HCT116 (cell line): ENCODE data around the gene FNDC3B. TPM values are rescaled to one million over a fixed set of nuclear protein-coding genes. Genes with fewer than 3 reads are reported as not detected.

Experiments
- ATAC-seq: fragments of 200-7000 bp; cut with Tn5 transposase; 2 replicates; pipeline ENCODE4 v1.9.1; 2020; ENCODE audit warnings: mild to moderate bottlenecking, moderate library complexity
- BruUV-seq: library from RNA; stranded (reverse); fragments of 400-500 nt; replicated peaks from 2 replicates; lab custom pipeline; 2021; lab: Mats Ljungman, UMichigan
- CTCF ChIA-PET: fragments of 300-600 bp; sonication (Branson Sonifier 250); formaldehyde crosslinking; loops from one replicate; lab custom pipeline; 2021; ENCODE audit warnings: antibody characterized with exemption; lab: Charles Lee
- POLR2A ChIA-PET: fragments of 300-600, 350-600 bp; sonication (Branson Sonifier 250); formaldehyde crosslinking; loops from one replicate; lab custom pipeline; 2021; ENCODE audit warnings: antibody characterized with exemption; lab: Charles Lee
- RAD21 ChIA-PET, 2 experiments: fragments of 300-600 bp; sonication (Branson Sonifier 250); formaldehyde crosslinking; loops; one replicate each; lab custom pipeline; 2023; ENCODE audit warnings: low total read pairs in 2 of 2; ENCODE audit not compliant: uncharacterized antibody in 2 of 2, unreplicated experiment in 2 of 2, low non-redundant PET in 1 of 2; lab: Charles Lee
- DNase-seq: peaks from one replicate; pipeline ENCODE4 v3.0.0-alpha.2; 2010; ENCODE audit warnings: low read depth, low spot score
- H2AFZ ChIP-seq: fragments of 200-600 bp; shearing (Covaris generic), sonication (generic); 2 replicates; pipeline ENCODE4 v1.6.1; 2017; ENCODE audit warnings: low read depth, mixed run types, mixed read lengths, antibody characterized with exemption, low read length; ENCODE audit not compliant: poor library complexity, severe bottlenecking
- H3K27ac ChIP-seq: 2 replicates; pipeline ENCODE4 v1.5.1; 2012; ENCODE audit warnings: low read depth, low read length
- H3K27me3 ChIP-seq: fragments of 200-600 bp; sonication (generic); 2 replicates; pipeline ENCODE4 v1.6.1; 2016; ENCODE audit warnings: mixed run types, low read length, mixed read lengths; ENCODE audit not compliant: insufficient read depth
- H3K36me3 ChIP-seq, 2 experiments: fragments of 200-500 bp in 1 of 2; fragments of 200-600 bp in 1 of 2; sonication (Bioruptor generic) in 1 of 2; sonication (generic) in 1 of 2; 2 replicates each; pipeline versions ENCODE4 v1.5.1 to v1.6.1; 2014 to 2016; ENCODE audit warnings: low read length in 2 of 2, inconsistent platforms in 1 of 2, mixed read lengths in 1 of 2, mixed run types in 1 of 2; ENCODE audit not compliant: insufficient read depth in 2 of 2, control insufficient read depth in 1 of 2
- H3K4me1 ChIP-seq, 2 experiments: fragments of 200-600 bp in 1 of 2; sonication (generic) in 1 of 2; 2 replicates each; pipeline versions ENCODE4 v1.5.1 to v1.6.1; 2012 to 2017; ENCODE audit warnings: low read length in 2 of 2, inconsistent platforms in 1 of 2, mild to moderate bottlenecking in 1 of 2, mixed read lengths in 1 of 2, mixed run types in 1 of 2, moderate library complexity in 1 of 2; ENCODE audit not compliant: insufficient read depth in 2 of 2, control insufficient read depth in 1 of 2
- H3K4me2 ChIP-seq: fragments of 200-600 bp; sonication (generic); 2 replicates; pipeline ENCODE4 v1.6.1; 2017; ENCODE audit warnings: mixed run types, low read length, mixed read lengths
- H3K4me3 ChIP-seq, 2 experiments: fragments of 200-600 bp in 1 of 2; sonication (generic) in 1 of 2; replicated peaks in 1 of 2; 2 replicates each; pipeline ENCODE4 v1.5.1; 2011 to 2016; ENCODE audit warnings: low read length in 2 of 2, control low read depth in 1 of 2, low read depth in 1 of 2, mild to moderate bottlenecking in 1 of 2, mixed read lengths in 1 of 2, mixed run types in 1 of 2
- H3K79me2 ChIP-seq: fragments of 200-600 bp; sonication (generic); 2 replicates; pipeline ENCODE4 v1.6.1; 2017; ENCODE audit warnings: mild to moderate bottlenecking, mixed run types, low read length, moderate library complexity, mixed read lengths; ENCODE audit not compliant: insufficient read depth
- H3K9ac ChIP-seq: fragments of 200-600 bp; sonication (generic); 2 replicates; pipeline ENCODE4 v1.6.1; 2016; ENCODE audit warnings: low read length, mixed read lengths
- H3K9me2 ChIP-seq: fragments of 200-600 bp; sonication (generic), shearing (Covaris generic); 2 replicates; pipeline ENCODE4 v1.6.1; 2017; ENCODE audit warnings: mixed run types, mild to moderate bottlenecking, moderate library complexity; ENCODE audit not compliant: insufficient read depth
- H3K9me3 ChIP-seq, 2 experiments: fragments of 200-500 bp in 1 of 2; fragments of 200-600 bp in 1 of 2; sonication (Bioruptor generic) in 1 of 2; sonication (generic) in 1 of 2; 2 replicates each; pipeline ENCODE4 v1.6.1; 2014 to 2017; ENCODE audit warnings: low read length in 2 of 2, mixed read lengths in 2 of 2, inconsistent platforms in 1 of 2, low read depth in 1 of 2, mild to moderate bottlenecking in 1 of 2, mixed run types in 1 of 2, moderate library complexity in 1 of 2; ENCODE audit not compliant: control insufficient read depth in 1 of 2, insufficient read depth in 1 of 2
- H4K20me1 ChIP-seq: fragments of 200-600 bp; sonication (generic), shearing (Covaris generic); 2 replicates; pipeline ENCODE4 v1.6.1; 2017; ENCODE audit warnings: mixed run types, mild to moderate bottlenecking, moderate library complexity; ENCODE audit not compliant: insufficient read depth
- EGR1 ChIP-seq: IDR thresholded peaks from 2 replicates; pipeline ENCODE4 v1.6.1; 2012; ENCODE audit warnings: low read depth
- POLR2AphosphoS5 ChIP-seq: IDR thresholded peaks from 2 replicates; pipeline ENCODE4 v1.6.1; 2011; ENCODE audit warnings: mild to moderate bottlenecking, low read depth, low read length, moderate library complexity
- SIN3A ChIP-seq: IDR thresholded peaks from 2 replicates; pipeline ENCODE4 v1.6.1; 2012; ENCODE audit warnings: low read depth
- SRF ChIP-seq: IDR thresholded peaks from 2 replicates; pipeline ENCODE4 v1.6.1; 2012; ENCODE audit warnings: low read depth
- YY1 ChIP-seq: IDR thresholded peaks from 2 replicates; pipeline ENCODE4 v1.6.1; 2011; ENCODE audit warnings: low read length, low read depth, moderate library complexity, mild to moderate bottlenecking; ENCODE audit not compliant: insufficient replicate concordance; ENCODE audit errors: extremely low read depth
- ZBTB33 ChIP-seq: IDR thresholded peaks from 2 replicates; pipeline ENCODE4 v1.6.1; 2011; ENCODE audit warnings: mild to moderate bottlenecking, low read length, moderate library complexity; ENCODE audit not compliant: insufficient replicate concordance; ENCODE audit errors: extremely low read depth
- intact Hi-C: fragments of 100-400 bp; cut with micrococcal nuclease; formaldehyde crosslinking; loops from 2 replicates; pipeline ENCODE4 v1.10.0; 2022
- total RNA-seq: library from RNA; stranded (reverse); gene quantifications from one replicate; pipeline ENCODE4 v1.2.1, GENCODE V29; 2021; ENCODE audit not compliant: unreplicated experiment
- TF ChIP-seq, protein P1 (sequence below), 3 experiments: fragments of 200-600 bp in 1 of 3; sonication (generic) in 1 of 3; IDR thresholded peaks in 2 of 3; conservative IDR thresholded peaks in 1 of 3; 2 replicates each; pipeline ENCODE4 v1.5.1; 2012 to 2017; ENCODE audit warnings: low read depth in 2 of 3, low read length in 2 of 3, antibody characterized with exemption in 1 of 3, borderline replicate concordance in 1 of 3, control low read depth in 1 of 3, mild to moderate bottlenecking in 1 of 3, mixed read lengths in 1 of 3, mixed run types in 1 of 3, moderate library complexity in 1 of 3; ENCODE audit not compliant: insufficient read depth in 1 of 3

FNDC3B gene
- total RNA-seq, 1 experiment from 2014 or later, result 45.7 TPM

- TF ChIP-seq ZBTB33 (no peak), SIN3A (no peak), YY1 (no peak), POLR2AphosphoS5 (no peak), EGR1 (no peak)
- TF ChIP-seq, protein P1, sequence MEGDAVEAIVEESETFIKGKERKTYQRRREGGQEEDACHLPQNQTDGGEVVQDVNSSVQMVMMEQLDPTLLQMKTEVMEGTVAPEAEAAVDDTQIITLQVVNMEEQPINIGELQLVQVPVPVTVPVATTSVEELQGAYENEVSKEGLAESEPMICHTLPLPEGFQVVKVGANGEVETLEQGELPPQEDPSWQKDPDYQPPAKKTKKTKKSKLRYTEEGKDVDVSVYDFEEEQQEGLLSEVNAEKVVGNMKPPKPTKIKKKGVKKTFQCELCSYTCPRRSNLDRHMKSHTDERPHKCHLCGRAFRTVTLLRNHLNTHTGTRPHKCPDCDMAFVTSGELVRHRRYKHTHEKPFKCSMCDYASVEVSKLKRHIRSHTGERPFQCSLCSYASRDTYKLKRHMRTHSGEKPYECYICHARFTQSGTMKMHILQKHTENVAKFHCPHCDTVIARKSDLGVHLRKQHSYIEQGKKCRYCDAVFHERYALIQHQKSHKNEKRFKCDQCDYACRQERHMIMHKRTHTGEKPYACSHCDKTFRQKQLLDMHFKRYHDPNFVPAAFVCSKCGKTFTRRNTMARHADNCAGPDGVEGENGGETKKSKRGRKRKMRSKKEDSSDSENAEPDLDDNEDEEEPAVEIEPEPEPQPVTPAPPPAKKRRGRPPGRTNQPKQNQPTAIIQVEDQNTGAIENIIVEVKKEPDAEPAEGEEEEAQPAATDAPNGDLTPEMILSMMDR (IDR thresholded peaks at IDR 0.05 in 2 of 3, conservative IDR thresholded peaks at IDR 0.05 in 1 of 3; ENCODE audit: borderline replicate concordance in 1 of 3, insufficient read depth in 1 of 3, low read depth in 2 of 3, low read length in 2 of 3), result no peak
- TF ChIP-seq, all 23 proteins: peak for 0
These were observed 18.6 kb upstream of the FNDC3B start (continued) for GRCh38 chr3:172020763-172021162.

- no peaks in the 10 kb centered on the region for H4K20me1 ChIP-seq
- BruUV-seq, result no TSS peak
- RAD21 ChIA-PET, result no interaction called here
- intact Hi-C loops, result no loop called here
- no peak for DNase-seq
- POLR2A ChIA-PET, result no interaction called here
- no peak overlapping the region for H2AFZ ChIP-seq
- H3K9me3 ChIP-seq, result no peaks in the 10 kb centered on the region
- no peaks in the 10 kb centered on the region for H3K27me3 ChIP-seq
- no peak overlapping the region for H3K9ac ChIP-seq
- no peaks in the 10 kb centered on the region for H3K4me1 ChIP-seq
- no peaks in the 10 kb centered on the region for H3K36me3 ChIP-seq
- no peak overlapping the region for H3K27ac ChIP-seq
- no peaks in the 10 kb centered on the region for H3K79me2 ChIP-seq
- TF ChIP-seq SRF, result no peak
- no peak for TF ChIP-seq EGR1
- TF ChIP-seq, all 23 proteins: peak for 0
- H3K9me2 ChIP-seq, result no peaks in the 10 kb centered on the region
- no peak for ATAC-seq
- CTCF ChIA-PET, result no interaction called here
- H3K4me2 ChIP-seq, result no peak overlapping the region
- H3K4me3 ChIP-seq, result no peak overlapping the region
These were observed 18.2 kb upstream of the FNDC3B start for GRCh38 chr3:172021164-172021563.
